HepG2 (cell line): Measurements from ENCODE around the gene ADAMTS17. TPM values are rescaled to one million over a fixed set of nuclear protein-coding genes. Genes with fewer than 3 reads are reported as not detected.

Source experiments
- CHD2 ChIP-seq: IDR thresholded peaks from 2 replicates; pipeline ENCODE4 v1.6.1; 2011; ENCODE audit warnings: low read depth, low read length, improper control_type of control experiment
- EED ChIP-seq: sonication (generic); formaldehyde crosslinking; IDR thresholded peaks from 2 replicates; pipeline ENCODE4 v1.5.0; 2020; ENCODE audit warnings: mild to moderate bottlenecking, missing genetic modification reagents
- ELF1 ChIP-seq: sonication (generic); formaldehyde crosslinking; IDR thresholded peaks from 2 replicates; pipeline ENCODE4 v1.4.0; 2020; ENCODE audit warnings: missing genetic modification reagents
- GRHL1 ChIP-seq: sonication (generic); formaldehyde crosslinking; conservative IDR thresholded peaks from 2 replicates; pipeline ENCODE4 v1.8.0; 2022; ENCODE audit warnings: missing genetic modification reagents
- HDAC1 ChIP-seq: sonication (generic); formaldehyde crosslinking; IDR thresholded peaks from 2 replicates; pipeline ENCODE4 v1.5.1; 2020; ENCODE audit warnings: mild to moderate bottlenecking, missing genetic modification reagents
- IKZF5 ChIP-seq: IDR thresholded peaks from 2 replicates; pipeline ENCODE4 v1.6.1; 2018; ENCODE audit warnings: missing genetic modification reagents, mild to moderate bottlenecking, missing compliant biosample characterization
- KDM5B ChIP-seq: sonication (generic); formaldehyde crosslinking; IDR thresholded peaks from 2 replicates; pipeline ENCODE4 v1.4.0; 2020; ENCODE audit warnings: missing genetic modification reagents, mild to moderate bottlenecking, borderline replicate concordance
- KDM6A ChIP-seq: IDR thresholded peaks from 2 replicates; pipeline ENCODE4 v1.6.1; 2016; ENCODE audit warnings: low read depth
- MAF1 ChIP-seq: sonication (generic); formaldehyde crosslinking; IDR thresholded peaks from 2 replicates; pipeline ENCODE4 v1.5.0; 2020; ENCODE audit warnings: missing genetic modification reagents, borderline replicate concordance
- MAX ChIP-seq: IDR thresholded peaks from 2 replicates; pipeline ENCODE4 v1.6.1; 2012; ENCODE audit warnings: inconsistent platforms
- NBN ChIP-seq: fragments of 450-650 bp; conservative IDR thresholded peaks from 2 replicates; pipeline ENCODE4 v1.6.1; 2017
- PAWR ChIP-seq: sonication (generic); formaldehyde crosslinking; IDR thresholded peaks from 2 replicates; pipeline ENCODE4 v1.4.0; 2020; ENCODE audit warnings: missing genetic modification reagents, mild to moderate bottlenecking, borderline replicate concordance
- RBFOX2 ChIP-seq: fragments of 200-400 bp; formaldehyde crosslinking; IDR thresholded peaks from 2 replicates; pipeline ENCODE4 v1.6.1; 2017; ENCODE audit warnings: low read depth, mild to moderate bottlenecking, low read length
- SOX13 ChIP-seq, 3 experiments: fragments of 450-650 bp in 1 of 3; sonication (generic) in 1 of 3; formaldehyde crosslinking in 1 of 3; IDR thresholded peaks in 2 of 3; conservative IDR thresholded peaks in 1 of 3; 2 replicates each; pipeline versions ENCODE4 v1.5.0 to v1.6.1; 2016 to 2020; ENCODE audit warnings: antibody characterized with exemption in 1 of 3, mild to moderate bottlenecking in 1 of 3, missing compliant biosample characterization in 1 of 3, missing genetic modification reagents in 1 of 3, moderate library complexity in 1 of 3
- TRAFD1 ChIP-seq: sonication (generic); formaldehyde crosslinking; IDR thresholded peaks from 2 replicates; pipeline ENCODE4 v1.5.1; 2020; ENCODE audit warnings: missing genetic modification reagents, mild to moderate bottlenecking, borderline replicate concordance
- ZBTB44 ChIP-seq: sonication (generic); formaldehyde crosslinking; IDR thresholded peaks from 2 replicates; pipeline ENCODE4 v1.4.0; 2020; ENCODE audit warnings: missing genetic modification reagents
- ZBTB7A ChIP-seq: sonication (generic); formaldehyde crosslinking; IDR thresholded peaks from 2 replicates; pipeline ENCODE4 v1.8.0; 2022; ENCODE audit warnings: mild to moderate bottlenecking, missing genetic modification reagents
- ZNF3 ChIP-seq: IDR thresholded peaks from 2 replicates; pipeline ENCODE4 v1.7.0; 2017; ENCODE audit warnings: inconsistent platforms
- ZNF329 ChIP-seq: sonication (generic); formaldehyde crosslinking; IDR thresholded peaks from 2 replicates; pipeline ENCODE4 v1.9.0; 2021; ENCODE audit warnings: low read depth, mild to moderate bottlenecking, missing genetic modification reagents
- polyA plus RNA-seq, 8 experiments: library from polyadenylated mRNA; depleted of rRNA in 3 of 8; stranded (reverse) in 7 of 8; unstranded in 1 of 8; fragments of >200 nt; fragmentation: Illumina TruSeq in 4 of 8; extraction: Trizol in 4 of 8; gene quantifications; 2 replicates each; pipeline versions ENCODE4 v1.2.1 to v1.2.3, GENCODE V29; 2011 to 2016; ENCODE audit warnings: low read depth in 4 of 8, missing spikeins in 1 of 8, mixed read lengths in 1 of 8; ENCODE audit not compliant: insufficient read depth in 1 of 8
- total RNA-seq, 5 experiments: library from RNA; depleted of rRNA; stranded (reverse); fragments of >200 nt; fragmentation: Illumina TruSeq; extraction: Trizol; gene quantifications; 2 replicates each; pipeline ENCODE4 v1.2.3, GENCODE V29; 2016; ENCODE audit warnings: low read depth in 1 of 5

Gene ADAMTS17
- total and polyA plus RNA-seq, 2 of the 13 experiments (the other 11 are each of a cell fraction or from before 2014, with no cell fraction given): 0.02 to 0.04 TPM

GRCh38 chr15:100349696-100350433 lies 8.1 kb upstream of the ADAMTS17 start (continued):
- TF ChIP-seq SOX13 (IDR thresholded peaks at IDR 0.05) (no peak), SOX13 (CRISPR knock-in tag; conservative IDR thresholded peaks at IDR 0.05 in 1 of 2, IDR thresholded peaks at IDR 0.05 in 1 of 2) (no peak), ZBTB44 (CRISPR knock-in tag) (no peak), MAX (peak; percentile 67), RBFOX2 (no peak), NBN (no peak), KDM6A (no peak), ELF1 (peak; percentile 58; the same call in 1 of the 2 replicates), ZNF329 (CRISPR knock-in tag) (no peak), IKZF5 (CRISPR knock-in tag) (no peak), ZBTB7A (no peak), HDAC1 (CRISPR knock-in tag) (no peak; the same call in 1 of the 2 replicates), ZNF3 (CRISPR knock-in tag) (no peak), TRAFD1 (CRISPR knock-in tag) (no peak), PAWR (CRISPR knock-in tag) (no peak), KDM5B (CRISPR knock-in tag) (peak; percentile 80), CHD2 (no peak), MAF1 (CRISPR knock-in tag) (peak; percentile 67; the same call in 1 of the 2 replicates), GRHL1 (CRISPR knock-in tag) (no peak), EED (CRISPR knock-in tag) (0 out of 2 replicates have a peak, but pooled peaks have one; percentile 52)
